HG03159 (cell line): ENCODE data around the gene COL28A1.

ENCODE experiments used
- ATAC-seq: cut with Tn5 transposase; IDR thresholded peaks from one replicate; pipeline ENCODE4 v1.9.1; 2021; ENCODE audit warnings: mild to moderate bottlenecking, moderate library complexity; ENCODE audit not compliant: unreplicated experiment

COL28A1 gene

GRCh38 chr7:7349156-7349555 lies 186.5 kb downstream of the COL28A1 start:
- no peak for ATAC-seq

- ATAC-seq = no peak
These were observed 188.6 kb downstream of the COL28A1 start for GRCh38 chr7:7347045-7347444.

- ATAC-seq = no peak
These were observed 191.1 kb downstream of the COL28A1 start for GRCh38 chr7:7344583-7344982.

- no peak for ATAC-seq
These were observed 199.8 kb downstream of the COL28A1 start for GRCh38 chr7:7335909-7336308.

- no peak for ATAC-seq
These were observed 200.5 kb downstream of the COL28A1 start for GRCh38 chr7:7335215-7335614.

GRCh38 chr7:7333610-7334009 lies 202.1 kb downstream of the COL28A1 start:
- ATAC-seq = no peak

- ATAC-seq = no peak
These were observed 204.2 kb downstream of the COL28A1 start for GRCh38 chr7:7331523-7331922.

GRCh38 chr7:7330997-7331396 lies 204.7 kb downstream of the COL28A1 start:
- ATAC-seq = no peak

GRCh38 chr7:7329326-7329725 lies 206.3 kb downstream of the COL28A1 start:
- ATAC-seq = no peak

- no peak for ATAC-seq
These were observed 208.2 kb downstream of the COL28A1 start for GRCh38 chr7:7327423-7327822.

GRCh38 chr7:7324698-7325097 lies 211.0 kb downstream of the COL28A1 start:
- no peak for ATAC-seq

- no peak for ATAC-seq
These were observed 211.8 kb downstream of the COL28A1 start for GRCh38 chr7:7323921-7324320.

GRCh38 chr7:7323352-7323751 lies 212.3 kb downstream of the COL28A1 start:
- ATAC-seq = peak; percentile 53

GRCh38 chr7:7321681-7322080 lies 214.0 kb downstream of the COL28A1 start:
- ATAC-seq = peak; percentile 89

GRCh38 chr7:7318601-7319000 lies 217.1 kb downstream of the COL28A1 start:
- no peak for ATAC-seq

- no peak for ATAC-seq
These were observed 217.8 kb downstream of the COL28A1 start for GRCh38 chr7:7317850-7318249.

GRCh38 chr7:7315851-7316250 lies 219.8 kb downstream of the COL28A1 start:
- ATAC-seq = no peak

- no peak for ATAC-seq
These were observed 223.3 kb downstream of the COL28A1 start for GRCh38 chr7:7312323-7312722.

GRCh38 chr7:7311001-7311400 lies 224.7 kb downstream of the COL28A1 start:
- no peak for ATAC-seq

GRCh38 chr7:7309203-7309602 lies 226.5 kb downstream of the COL28A1 start:
- no peak for ATAC-seq
